SK-N-SH (cell line): ENCODE results near the gene PECR.

ENCODE experiments used
- CHD2 ChIP-seq: fragments of 150-350 bp; IDR thresholded peaks from 2 replicates; pipeline ENCODE4 v1.6.1; 2018; ENCODE audit warnings: low read length; ENCODE audit not compliant: partially characterized antibody
- CTCF ChIP-seq: fragments of 200-600 bp; sonication (generic); IDR thresholded peaks from 2 replicates; pipeline ENCODE4 v1.6.1; 2017; ENCODE audit warnings: antibody characterized with exemption, mild to moderate bottlenecking, moderate library complexity
- GATA2 ChIP-seq: sonication (generic); formaldehyde crosslinking; IDR thresholded peaks from 2 replicates; pipeline ENCODE4 v1.5.0; 2020; ENCODE audit warnings: mild to moderate bottlenecking, missing genetic modification reagents
- JUND ChIP-seq: IDR thresholded peaks from 2 replicates; pipeline ENCODE4 v1.4.0; 2012
- MEF2A ChIP-seq: IDR thresholded peaks from 2 replicates; pipeline ENCODE4 v1.4.0; 2012; ENCODE audit warnings: low read depth, borderline replicate concordance
- NFIC ChIP-seq: IDR thresholded peaks from 2 replicates; pipeline ENCODE4 v1.4.0; 2012; ENCODE audit warnings: borderline replicate concordance
- NRF1 ChIP-seq: IDR thresholded peaks from 2 replicates; pipeline ENCODE4 v1.6.1; 2012; ENCODE audit warnings: low read depth, mild to moderate bottlenecking, low read length
- POLR2AphosphoS5 ChIP-seq: IDR thresholded peaks from 2 replicates; pipeline ENCODE4 v1.6.1; 2012; ENCODE audit warnings: low read depth, low read length
- RAD21 ChIP-seq: IDR thresholded peaks from 2 replicates; pipeline ENCODE4 v1.6.1; 2012; ENCODE audit warnings: mild to moderate bottlenecking, low read length
- SIN3A ChIP-seq: IDR thresholded peaks from 2 replicates; pipeline ENCODE4 v1.6.1; 2012; ENCODE audit warnings: low read depth, mild to moderate bottlenecking, low read length, moderate library complexity, borderline replicate concordance
- SMC3 ChIP-seq: IDR thresholded peaks from 2 replicates; pipeline ENCODE4 v1.6.1; 2012; ENCODE audit warnings: low read depth, low read length, improper control_type of control experiment
- TAF1 ChIP-seq: IDR thresholded peaks from 2 replicates; pipeline ENCODE4 v1.6.1; 2012; ENCODE audit warnings: low read depth, mild to moderate bottlenecking, low read length, moderate library complexity, borderline replicate concordance
- TF ChIP-seq, protein P1 (sequence below): IDR thresholded peaks from 2 replicates; pipeline ENCODE4 v1.6.1; 2012; ENCODE audit warnings: mild to moderate bottlenecking, low read depth, low read length, moderate library complexity

GRCh38 chr2:216039918-216040317 is 41.7 kb downstream of the PECR start:
- no peak for TF ChIP-seq JUND
- no peak for TF ChIP-seq CTCF
- no peak for TF ChIP-seq NRF1
- no peak for TF ChIP-seq POLR2AphosphoS5
- TF ChIP-seq, protein P1, sequence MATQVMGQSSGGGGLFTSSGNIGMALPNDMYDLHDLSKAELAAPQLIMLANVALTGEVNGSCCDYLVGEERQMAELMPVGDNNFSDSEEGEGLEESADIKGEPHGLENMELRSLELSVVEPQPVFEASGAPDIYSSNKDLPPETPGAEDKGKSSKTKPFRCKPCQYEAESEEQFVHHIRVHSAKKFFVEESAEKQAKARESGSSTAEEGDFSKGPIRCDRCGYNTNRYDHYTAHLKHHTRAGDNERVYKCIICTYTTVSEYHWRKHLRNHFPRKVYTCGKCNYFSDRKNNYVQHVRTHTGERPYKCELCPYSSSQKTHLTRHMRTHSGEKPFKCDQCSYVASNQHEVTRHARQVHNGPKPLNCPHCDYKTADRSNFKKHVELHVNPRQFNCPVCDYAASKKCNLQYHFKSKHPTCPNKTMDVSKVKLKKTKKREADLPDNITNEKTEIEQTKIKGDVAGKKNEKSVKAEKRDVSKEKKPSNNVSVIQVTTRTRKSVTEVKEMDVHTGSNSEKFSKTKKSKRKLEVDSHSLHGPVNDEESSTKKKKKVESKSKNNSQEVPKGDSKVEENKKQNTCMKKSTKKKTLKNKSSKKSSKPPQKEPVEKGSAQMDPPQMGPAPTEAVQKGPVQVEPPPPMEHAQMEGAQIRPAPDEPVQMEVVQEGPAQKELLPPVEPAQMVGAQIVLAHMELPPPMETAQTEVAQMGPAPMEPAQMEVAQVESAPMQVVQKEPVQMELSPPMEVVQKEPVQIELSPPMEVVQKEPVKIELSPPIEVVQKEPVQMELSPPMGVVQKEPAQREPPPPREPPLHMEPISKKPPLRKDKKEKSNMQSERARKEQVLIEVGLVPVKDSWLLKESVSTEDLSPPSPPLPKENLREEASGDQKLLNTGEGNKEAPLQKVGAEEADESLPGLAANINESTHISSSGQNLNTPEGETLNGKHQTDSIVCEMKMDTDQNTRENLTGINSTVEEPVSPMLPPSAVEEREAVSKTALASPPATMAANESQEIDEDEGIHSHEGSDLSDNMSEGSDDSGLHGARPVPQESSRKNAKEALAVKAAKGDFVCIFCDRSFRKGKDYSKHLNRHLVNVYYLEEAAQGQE = no peak
- no peak for TF ChIP-seq MEF2A
- TF ChIP-seq TAF1 = no peak
- no peak for TF ChIP-seq CHD2
- no peak for TF ChIP-seq SIN3A
- no peak for TF ChIP-seq RAD21
- no peak for TF ChIP-seq GATA2 (CRISPR knock-in tag)
- TF ChIP-seq NFIC = no peak
- TF ChIP-seq SMC3 = no peak
